ENCODE results near the gene LRBA.

The LRBA gene

DNA sequence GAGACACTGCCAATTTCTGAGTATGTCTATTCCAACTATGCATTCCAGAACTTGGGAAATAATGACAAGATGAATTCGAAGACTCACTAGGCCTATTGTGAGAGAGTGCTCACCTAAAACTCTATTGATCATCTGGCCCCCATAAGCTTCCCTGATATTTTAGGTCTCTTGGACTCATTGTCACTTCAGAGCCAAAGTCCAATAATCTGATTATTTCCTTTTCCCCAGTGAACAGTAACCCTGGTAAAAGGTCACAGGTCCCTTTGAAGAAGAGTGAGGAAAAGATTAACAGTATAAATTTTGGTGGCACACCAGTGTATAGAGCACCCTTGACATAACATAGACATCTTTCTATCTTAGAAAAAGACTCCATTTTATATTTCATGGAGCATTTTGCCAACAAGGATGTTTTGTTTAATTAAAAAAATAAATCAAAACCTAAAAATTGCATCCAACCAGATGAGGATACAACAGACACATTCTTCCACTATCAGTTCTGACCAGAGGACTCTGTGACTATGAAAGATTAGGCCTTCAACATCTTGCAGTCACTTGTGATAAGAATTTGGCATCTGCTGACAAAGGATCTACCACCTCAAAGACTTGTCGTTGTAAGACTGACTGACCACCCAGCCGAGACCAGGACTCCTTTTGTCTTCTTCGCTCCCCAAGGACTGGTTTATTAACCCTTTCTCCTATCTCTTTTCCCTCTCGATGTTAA, 241.2 kb downstream of the LRBA start:
- H3K27ac ChIP-seq (ENCODE audit: low read depth, low read length, poor library complexity, severe bottlenecking): no peak overlapping the region
- no peaks in the 10 kb centered on the region for H3F3A ChIP-seq (ENCODE audit: insufficient read depth, low read length)
- no peaks in the 10 kb centered on the region for H4K20me1 ChIP-seq (ENCODE audit: insufficient read depth, low read length)
- H3K4me1 ChIP-seq (ENCODE audit: insufficient read depth, low read length, severe bottlenecking): no peaks in the 10 kb centered on the region
- no peaks in the 10 kb centered on the region for H3K9me3 ChIP-seq (ENCODE audit: low read length)
- H3K36me3 ChIP-seq (ENCODE audit: insufficient read depth, low read length): no peaks in the 10 kb centered on the region
- no peak overlapping the region for H3K4me2 ChIP-seq (ENCODE audit: low read length)
- no peak for TF ChIP-seq EZH2 (IDR thresholded peaks at IDR 0.05; ENCODE audit: borderline replicate concordance, low read length)
- TF ChIP-seq, protein P1, sequence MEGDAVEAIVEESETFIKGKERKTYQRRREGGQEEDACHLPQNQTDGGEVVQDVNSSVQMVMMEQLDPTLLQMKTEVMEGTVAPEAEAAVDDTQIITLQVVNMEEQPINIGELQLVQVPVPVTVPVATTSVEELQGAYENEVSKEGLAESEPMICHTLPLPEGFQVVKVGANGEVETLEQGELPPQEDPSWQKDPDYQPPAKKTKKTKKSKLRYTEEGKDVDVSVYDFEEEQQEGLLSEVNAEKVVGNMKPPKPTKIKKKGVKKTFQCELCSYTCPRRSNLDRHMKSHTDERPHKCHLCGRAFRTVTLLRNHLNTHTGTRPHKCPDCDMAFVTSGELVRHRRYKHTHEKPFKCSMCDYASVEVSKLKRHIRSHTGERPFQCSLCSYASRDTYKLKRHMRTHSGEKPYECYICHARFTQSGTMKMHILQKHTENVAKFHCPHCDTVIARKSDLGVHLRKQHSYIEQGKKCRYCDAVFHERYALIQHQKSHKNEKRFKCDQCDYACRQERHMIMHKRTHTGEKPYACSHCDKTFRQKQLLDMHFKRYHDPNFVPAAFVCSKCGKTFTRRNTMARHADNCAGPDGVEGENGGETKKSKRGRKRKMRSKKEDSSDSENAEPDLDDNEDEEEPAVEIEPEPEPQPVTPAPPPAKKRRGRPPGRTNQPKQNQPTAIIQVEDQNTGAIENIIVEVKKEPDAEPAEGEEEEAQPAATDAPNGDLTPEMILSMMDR (IDR thresholded peaks at IDR 0.05; ENCODE audit: low read length): no peak
- no peak overlapping the region for H2AFZ ChIP-seq (ENCODE audit: low read length)
- H3K79me2 ChIP-seq (ENCODE audit: insufficient read depth, low read length): no peaks in the 10 kb centered on the region
- H3K4me3 ChIP-seq (ENCODE audit: low read depth, low read length, poor library complexity, severe bottlenecking): no peak overlapping the region
- H3K9me2 ChIP-seq (ENCODE audit: low read depth, low read length): no peaks in the 10 kb centered on the region
- H3K27me3 ChIP-seq (ENCODE audit: insufficient read depth, low read length): no peaks in the 10 kb centered on the region
- H3K9ac ChIP-seq (ENCODE audit: low read length): no peak overlapping the region

DNA sequence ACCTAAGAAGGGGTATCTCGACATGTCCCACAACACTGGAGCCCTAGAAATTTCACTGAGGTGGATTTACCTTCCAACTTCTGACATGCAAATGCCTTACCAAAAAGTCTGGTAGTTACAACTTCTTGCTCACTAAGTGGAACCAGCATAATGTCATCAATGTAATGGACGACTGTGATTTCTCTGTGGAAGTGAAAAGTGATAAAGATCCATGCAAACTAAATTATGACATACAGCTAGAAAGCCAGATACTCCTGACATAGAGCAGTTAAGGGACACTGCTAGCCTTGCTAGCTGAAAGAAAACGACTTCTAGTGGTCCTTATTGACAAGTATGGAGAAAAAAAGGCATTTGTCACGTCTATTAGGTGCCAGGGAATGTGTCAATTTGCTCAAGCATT, 242.1 kb downstream of the LRBA start:
- no peak overlapping the region for H3K27ac ChIP-seq (ENCODE audit: low read depth, low read length, poor library complexity, severe bottlenecking)
- H3K4me3 ChIP-seq (ENCODE audit: low read depth, low read length, poor library complexity, severe bottlenecking): no peak overlapping the region
- no peaks in the 10 kb centered on the region for H3K9me3 ChIP-seq (ENCODE audit: low read length)
- no peak overlapping the region for H2AFZ ChIP-seq (ENCODE audit: low read length)
- H3K27me3 ChIP-seq (ENCODE audit: insufficient read depth, low read length): no peaks in the 10 kb centered on the region
- H3K9me2 ChIP-seq (ENCODE audit: low read depth, low read length): no peaks in the 10 kb centered on the region
- TF ChIP-seq EZH2 (IDR thresholded peaks at IDR 0.05; ENCODE audit: borderline replicate concordance, low read length): no peak
- TF ChIP-seq, protein P1 (IDR thresholded peaks at IDR 0.05; ENCODE audit: low read length): no peak
- no peaks in the 10 kb centered on the region for H4K20me1 ChIP-seq (ENCODE audit: insufficient read depth, low read length)
- H3K36me3 ChIP-seq (ENCODE audit: insufficient read depth, low read length): no peaks in the 10 kb centered on the region
- no peaks in the 10 kb centered on the region for H3F3A ChIP-seq (ENCODE audit: insufficient read depth, low read length)
- H3K9ac ChIP-seq (ENCODE audit: low read length): no peak overlapping the region
- H3K79me2 ChIP-seq (ENCODE audit: insufficient read depth, low read length): no peaks in the 10 kb centered on the region
- H3K4me1 ChIP-seq (ENCODE audit: insufficient read depth, low read length, severe bottlenecking): no peaks in the 10 kb centered on the region
- no peak overlapping the region for H3K4me2 ChIP-seq (ENCODE audit: low read length)

DNA sequence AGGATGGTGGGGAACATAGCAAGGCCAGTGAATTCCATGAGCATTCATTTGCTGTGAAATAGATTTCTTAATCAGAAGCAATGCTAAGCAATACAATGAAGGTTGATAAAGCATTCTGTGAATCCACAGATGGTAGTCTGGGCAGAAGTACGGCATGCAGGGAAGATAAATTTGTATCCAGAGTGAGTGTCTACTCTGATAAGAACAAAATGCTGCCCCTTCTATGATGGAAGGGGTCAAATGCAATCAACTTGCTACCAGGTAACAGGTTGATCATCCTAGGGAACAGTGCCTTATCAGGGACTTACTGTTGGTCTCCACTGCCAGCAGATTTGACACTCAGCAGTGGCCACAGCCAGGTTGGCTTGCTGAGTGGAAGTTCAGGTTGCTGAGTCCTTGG, 243.7 kb downstream of the LRBA start:
- H3K4me2 ChIP-seq (ENCODE audit: low read length): no peak overlapping the region
- no peaks in the 10 kb centered on the region for H4K20me1 ChIP-seq (ENCODE audit: insufficient read depth, low read length)
- no peaks in the 10 kb centered on the region for H3K9me3 ChIP-seq (ENCODE audit: low read length)
- no peaks in the 10 kb centered on the region for H3F3A ChIP-seq (ENCODE audit: insufficient read depth, low read length)
- no peaks in the 10 kb centered on the region for H3K79me2 ChIP-seq (ENCODE audit: insufficient read depth, low read length)
- H3K4me3 ChIP-seq (ENCODE audit: low read depth, low read length, poor library complexity, severe bottlenecking): no peak overlapping the region
- TF ChIP-seq, protein P1 (IDR thresholded peaks at IDR 0.05; ENCODE audit: low read length): no peak
- no peak for TF ChIP-seq EZH2 (IDR thresholded peaks at IDR 0.05; ENCODE audit: borderline replicate concordance, low read length)
- H3K36me3 ChIP-seq (ENCODE audit: insufficient read depth, low read length): no peaks in the 10 kb centered on the region
- H3K9ac ChIP-seq (ENCODE audit: low read length): no peak overlapping the region
- no peaks in the 10 kb centered on the region for H3K4me1 ChIP-seq (ENCODE audit: insufficient read depth, low read length, severe bottlenecking)
- no peak overlapping the region for H3K27ac ChIP-seq (ENCODE audit: low read depth, low read length, poor library complexity, severe bottlenecking)
- H3K27me3 ChIP-seq (ENCODE audit: insufficient read depth, low read length): no peaks in the 10 kb centered on the region
- H3K9me2 ChIP-seq (ENCODE audit: low read depth, low read length): no peaks in the 10 kb centered on the region
- H2AFZ ChIP-seq (ENCODE audit: low read length): no peak overlapping the region

All from OCI-LY1 (cell line).